ENCODE data around the gene CFAP97. TPM values are rescaled to one million over a fixed set of nuclear protein-coding genes. Genes with fewer than 3 reads are reported as not detected.

CFAP97 gene
- total and polyA plus RNA-seq, 8 donors, result 25.7 to 46.0 (median 40.2) TPM

GRCh38 chr4:185134307-185134869, 69.4 kb downstream of the CFAP97 start:
- intact Hi-C loops (cut with DNase I), result loop anchor here in 1 of 2 donors (10.0 kb wide), 1 partner anchor 100 kb away; no protein-coding TSS in a partner anchor
- peak in 2 of 4 donors; percentile 48 to 58 for DNase-seq

GRCh38 chr4:185128272-185129119, 75.3 kb downstream of the CFAP97 start:
- peak overlapping the region; percentile 60 to 64 for H3K27ac ChIP-seq
- intact Hi-C loops (cut with DNase I), result no loop called here
- H3K27me3 ChIP-seq, result peaks cover 8 to 60% of the 10 kb centered on the region in 2 donors
- H3K36me3 ChIP-seq, result no peaks in the 10 kb centered on the region
- DNase-seq (peak in 2 of 4 donors; percentile 36 to 78), ATAC-seq (peak; percentile 74)
- peaks cover 4 to 23% of the 10 kb centered on the region in 2 donors for H3K4me1 ChIP-seq
- H3K9me3 ChIP-seq, result no peaks in the 10 kb centered on the region
- H3K4me3 ChIP-seq, result peak overlapping the region; percentile 47 to 48
- TF ChIP-seq, protein P1, sequence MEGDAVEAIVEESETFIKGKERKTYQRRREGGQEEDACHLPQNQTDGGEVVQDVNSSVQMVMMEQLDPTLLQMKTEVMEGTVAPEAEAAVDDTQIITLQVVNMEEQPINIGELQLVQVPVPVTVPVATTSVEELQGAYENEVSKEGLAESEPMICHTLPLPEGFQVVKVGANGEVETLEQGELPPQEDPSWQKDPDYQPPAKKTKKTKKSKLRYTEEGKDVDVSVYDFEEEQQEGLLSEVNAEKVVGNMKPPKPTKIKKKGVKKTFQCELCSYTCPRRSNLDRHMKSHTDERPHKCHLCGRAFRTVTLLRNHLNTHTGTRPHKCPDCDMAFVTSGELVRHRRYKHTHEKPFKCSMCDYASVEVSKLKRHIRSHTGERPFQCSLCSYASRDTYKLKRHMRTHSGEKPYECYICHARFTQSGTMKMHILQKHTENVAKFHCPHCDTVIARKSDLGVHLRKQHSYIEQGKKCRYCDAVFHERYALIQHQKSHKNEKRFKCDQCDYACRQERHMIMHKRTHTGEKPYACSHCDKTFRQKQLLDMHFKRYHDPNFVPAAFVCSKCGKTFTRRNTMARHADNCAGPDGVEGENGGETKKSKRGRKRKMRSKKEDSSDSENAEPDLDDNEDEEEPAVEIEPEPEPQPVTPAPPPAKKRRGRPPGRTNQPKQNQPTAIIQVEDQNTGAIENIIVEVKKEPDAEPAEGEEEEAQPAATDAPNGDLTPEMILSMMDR (IDR thresholded peaks at IDR 0.05), result peak in 1 of 2 donors; percentile 22

More at GRCh38 chr4:185134307-185134869, 69.4 kb downstream of the CFAP97 start:
- Histone ChIP-seq H3K36me3 (no peaks in the 10 kb centered on the region), H3K4me3 (no peak overlapping the region), H3K4me1 (no peaks in the 10 kb centered on the region), H3K27me3 (peaks cover 0 to 14% of the 10 kb centered on the region in 2 donors), H3K27ac (no peak overlapping the region), H3K9me3 (no peaks in the 10 kb centered on the region)
- TF ChIP-seq, protein P1 (IDR thresholded peaks at IDR 0.05), result peak; percentile 64 to 72
- ATAC-seq, result peak; percentile 91

DNA sequence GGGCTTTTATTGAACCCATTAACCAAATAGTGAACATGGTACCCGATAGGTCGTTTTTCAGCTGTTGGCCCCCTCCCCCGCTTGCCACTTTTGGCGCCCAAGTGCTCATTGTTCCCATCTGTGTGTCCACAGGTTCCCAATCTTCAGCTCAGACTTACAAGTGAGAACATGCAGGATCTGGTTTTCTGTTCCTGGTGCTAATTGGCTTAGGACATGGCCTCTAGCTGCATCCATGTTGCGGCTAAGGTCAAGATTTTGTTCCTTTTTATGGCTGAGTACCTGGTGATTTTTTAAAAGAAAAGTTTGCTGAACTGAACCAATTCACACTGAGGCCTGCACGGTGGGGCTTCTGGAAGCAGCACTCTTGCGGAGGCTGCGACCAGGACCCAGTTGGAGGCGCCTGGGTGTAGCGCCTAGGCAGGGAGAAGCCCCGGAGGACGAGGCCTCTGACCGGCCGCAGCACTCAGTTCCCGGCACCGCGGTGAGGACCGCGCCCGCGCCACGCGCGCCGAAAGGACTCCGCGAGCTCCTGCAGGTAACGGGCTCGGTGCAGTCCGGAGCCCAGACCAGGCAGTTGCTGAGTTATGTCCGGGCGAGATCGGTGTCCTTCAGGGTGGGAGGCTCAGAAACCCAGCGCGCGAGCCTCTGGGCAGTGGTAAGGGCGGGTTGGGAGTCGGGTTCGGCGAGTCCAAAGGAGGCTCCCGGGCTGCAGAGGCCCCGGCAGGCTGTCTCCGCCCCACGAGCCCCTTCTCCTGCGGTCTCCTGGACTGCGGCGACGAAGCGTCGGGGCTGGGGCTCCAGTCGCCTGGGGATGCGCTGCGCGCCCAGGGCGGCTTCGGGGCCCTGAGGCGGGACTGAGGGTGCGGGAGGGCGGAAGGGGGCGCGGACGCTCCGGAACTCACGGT, 76.5 kb downstream of the CFAP97 start:
- Histone ChIP-seq H3K9me3 (no peaks in the 10 kb centered on the region), H3K27ac (peak overlapping the region in 1 of 2 donors; percentile 23), H3K27me3 (peaks cover 8 to 60% of the 10 kb centered on the region in 2 donors), H3K4me1 (peaks cover 4 to 23% of the 10 kb centered on the region in 2 donors), H3K36me3 (no peaks in the 10 kb centered on the region), H3K4me3 (peak overlapping the region; percentile 47 to 48)
- intact Hi-C loops (cut with DNase I), result no loop called here
- DNase-seq (peak in 1 of 4 donors; percentile 83), ATAC-seq (peak; percentile 60)
- TF ChIP-seq, protein P1 (IDR thresholded peaks at IDR 0.05), result no peak

DNA sequence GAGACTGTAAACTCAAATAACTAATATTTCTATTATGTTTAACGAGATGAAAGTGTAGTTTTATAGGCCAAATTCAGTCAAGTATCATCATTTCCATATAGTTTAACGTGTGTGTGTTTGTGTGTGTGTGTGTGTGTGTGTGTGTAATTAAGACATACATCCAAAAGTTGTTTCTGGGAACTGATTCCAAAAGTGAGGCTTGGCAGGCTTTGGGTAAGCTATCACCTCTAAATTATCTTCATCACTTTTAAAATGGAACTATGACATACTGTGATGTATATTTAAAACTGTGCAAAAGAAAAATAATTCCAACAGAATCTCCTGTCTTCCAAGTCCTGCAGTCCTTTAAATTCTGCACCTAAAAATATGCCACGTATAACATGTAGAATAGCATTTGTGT, 79.8 kb downstream of the CFAP97 start:
- DNase-seq, result no peak

More for the DNA sequence above, 79.8 kb downstream of the CFAP97 start:
- Histone ChIP-seq H3K9me3 (no peaks in the 10 kb centered on the region), H3K4me1 (peaks cover 4 to 22% of the 10 kb centered on the region in 2 donors), H3K36me3 (no peaks in the 10 kb centered on the region), H3K27ac (no peak overlapping the region), H3K27me3 (peaks cover 8 to 53% of the 10 kb centered on the region in 2 donors), H3K4me3 (no peak overlapping the region)
- no peak for ATAC-seq
- TF ChIP-seq, protein P1 (IDR thresholded peaks at IDR 0.05), result no peak
- intact Hi-C loops (cut with DNase I), result no loop called here
